BE2C (cell line): Measurements from ENCODE around the gene TAF1D.
"Not testable (repeated sequence)": the region's sequence is repeated elsewhere in the genome, so short reads cannot be mapped to it uniquely, and the experiment has no call there.

Experiments used
- DNase-seq: peaks from one replicate; pipeline ENCODE4 v3.0.0-alpha.2; 2020
- H3K27me3 ChIP-seq: fragments of 250-450 bp; sonication (Bioruptor Pico); 2 replicates; pipeline ENCODE4 v1.5.1; 2020; ENCODE audit warnings: mild to moderate bottlenecking
- H3K36me3 ChIP-seq: fragments of 250-450 bp; sonication (Bioruptor Pico); 2 replicates; pipeline ENCODE4 v1.5.1; 2020; ENCODE audit warnings: mild to moderate bottlenecking
- H3K4me1 ChIP-seq: fragments of 250-450 bp; sonication (Bioruptor Pico); 2 replicates; pipeline ENCODE4 v1.5.1; 2020
- H3K4me3 ChIP-seq: 2 replicates; pipeline ENCODE4 v1.5.1; 2011; ENCODE audit warnings: low read depth, low read length
- H3K9me3 ChIP-seq: fragments of 250-450 bp; sonication (Bioruptor Pico); 2 replicates; pipeline ENCODE4 v1.5.1; 2020
- CTCF ChIP-seq: IDR thresholded peaks from 2 replicates; pipeline ENCODE4 v1.5.1; 2012; ENCODE audit warnings: mild to moderate bottlenecking, low read depth, low read length

Gene TAF1D

GRCh38 chr11:93775289-93775688 is 34.0 kb upstream of the TAF1D start:
- Histone ChIP-seq H3K4me3 (no peak overlapping the region), H3K4me1 (no peaks in the 10 kb centered on the region), H3K9me3 (no peaks in the 10 kb centered on the region), H3K36me3 (no peaks in the 10 kb centered on the region), H3K27me3 (no peaks in the 10 kb centered on the region)
- peak; percentile 39 for DNase-seq
- TF ChIP-seq CTCF = peak; percentile 56

GRCh38 chr11:93774560-93774959 is 33.3 kb upstream of the TAF1D start:
- H3K9me3 ChIP-seq, DNase-seq, H3K27me3 ChIP-seq, H3K4me3 ChIP-seq, H3K36me3 ChIP-seq, H3K4me1 ChIP-seq: not testable (repeated sequence)

- H3K4me1 ChIP-seq = no peaks in the 10 kb centered on the region
- H3K4me3 ChIP-seq = no peak overlapping the region
- no peak for DNase-seq
- no peaks in the 10 kb centered on the region for H3K9me3 ChIP-seq
- H3K27me3 ChIP-seq = no peaks in the 10 kb centered on the region
- no peak for TF ChIP-seq CTCF
- no peaks in the 10 kb centered on the region for H3K36me3 ChIP-seq
These were observed 32.4 kb upstream of the TAF1D start for GRCh38 chr11:93773601-93774200.

GRCh38 chr11:93773045-93773477 is 31.8 kb upstream of the TAF1D start:
- no peak for DNase-seq
- TF ChIP-seq CTCF = no peak
- Histone ChIP-seq H3K36me3 (no peaks in the 10 kb centered on the region), H3K27me3 (no peaks in the 10 kb centered on the region), H3K4me1 (no peaks in the 10 kb centered on the region), H3K4me3 (no peak overlapping the region), H3K9me3 (no peaks in the 10 kb centered on the region)

- no peak overlapping the region for H3K4me3 ChIP-seq
These were observed 30.8 kb upstream of the TAF1D start for GRCh38 chr11:93772123-93772522.

GRCh38 chr11:93770160-93770559 is 28.9 kb upstream of the TAF1D start:
- no peaks in the 10 kb centered on the region for H3K36me3 ChIP-seq
- TF ChIP-seq CTCF = no peak
- H3K4me1 ChIP-seq = no peaks in the 10 kb centered on the region; the same call in 1 of the 2 replicates
- DNase-seq = no peak
- no peaks in the 10 kb centered on the region for H3K9me3 ChIP-seq
- H3K4me3 ChIP-seq = no peak overlapping the region
- H3K27me3 ChIP-seq = no peaks in the 10 kb centered on the region

More at GRCh38 chr11:93772123-93772522, 30.8 kb upstream of the TAF1D start:
- no peaks in the 10 kb centered on the region for H3K9me3 ChIP-seq
- no peaks in the 10 kb centered on the region for H3K27me3 ChIP-seq
- no peaks in the 10 kb centered on the region for H3K36me3 ChIP-seq
- no peak for TF ChIP-seq CTCF
- no peak for DNase-seq
- H3K4me1 ChIP-seq = no peaks in the 10 kb centered on the region

GRCh38 chr11:93767018-93767417 is 25.7 kb upstream of the TAF1D start:
- no peak for DNase-seq
- TF ChIP-seq CTCF = no peak
- Histone ChIP-seq H3K27me3 (no peaks in the 10 kb centered on the region), H3K36me3 (no peaks in the 10 kb centered on the region), H3K4me1 (no peaks in the 10 kb centered on the region; the same call in 1 of the 2 replicates), H3K4me3 (no peak overlapping the region), H3K9me3 (no peaks in the 10 kb centered on the region)
